Measurements from ENCODE around the gene NIPSNAP3A.

GRCh38 chr9:104783588-104783987 lies 36.1 kb downstream of the NIPSNAP3A start:
- TF ChIP-seq CTCF (IDR thresholded peaks at IDR 0.05; ENCODE audit: low read length), result no peak
- no peak for TF ChIP-seq EZH2 (IDR thresholded peaks at IDR 0.05; ENCODE audit: borderline replicate concordance, low read length)

All from OCI-LY1 (cell line).